K562 (cell line): Measurements from ENCODE around the gene LRRC57. TPM values are rescaled to one million over a fixed set of nuclear protein-coding genes. Genes with fewer than 3 reads are reported as not detected.

Source experiments
- ATAC-seq: fragments of 200-7000 bp; cut with Tn5 transposase; 3 replicates; pipeline ENCODE4 v1.9.1; 2020; ENCODE audit warnings: moderate library complexity
- BruUV-seq: library from RNA; stranded (reverse); fragments of 400-500 nt; replicated peaks from 2 replicates; lab custom pipeline; 2021; lab: Mats Ljungman, UMichigan
- CTCF ChIA-PET: fragments of 300-600 bp; formaldehyde crosslinking; extraction: SDS; loops from one replicate; lab custom pipeline; 2021; ENCODE audit warnings: low intra/inter-chr PET ratio; lab: Yijun Ruan, JAX
- POLR2A ChIA-PET: fragments of 300-600, 350-650 bp; sonication (Branson Sonifier 250); formaldehyde crosslinking; extraction: SDS; loops from one replicate; lab custom pipeline; 2021; ENCODE audit warnings: antibody characterized with exemption, inconsistent platforms; lab: Yijun Ruan, JAX
- DNase-seq, 4 experiments: peaks; one replicate each; pipeline versions ENCODE4 v3.0.0 to v3.0.0-alpha.2; 2011 to 2018; ENCODE audit warnings: low spot score in 3 of 4, mixed read lengths in 3 of 4; ENCODE audit errors: extremely low read depth in 1 of 4
- FAIRE-seq: peaks from 2 replicates; lab custom pipeline; 2011; peaks lifted over from hg19 to GRCh38; lab: Jason Lieb, UNC
- H2AFZ ChIP-seq: 2 replicates; pipeline ENCODE4 v1.6.0; 2011; ENCODE audit warnings: low read depth, low read length, control low read depth, inconsistent platforms
- H3K27ac ChIP-seq: fragments of 200-600 bp; 3 replicates; pipeline ENCODE4 v1.8.0; 2011; ENCODE audit warnings: low read depth, mild to moderate bottlenecking, control low read depth, inconsistent platforms, low read length, moderate library complexity, mixed read lengths; ENCODE audit errors: extremely low read depth
- H3K27me3 ChIP-seq, 2 experiments: fragments of 300-600 bp in 1 of 2; 2 replicates in 1 of 2; 3 replicates in 1 of 2; pipeline versions ENCODE4 v1.6.0 to v1.8.0; 2011; ENCODE audit warnings: inconsistent platforms in 2 of 2, low read length in 2 of 2, mild to moderate bottlenecking in 1 of 2, mixed read lengths in 1 of 2, moderate library complexity in 1 of 2; ENCODE audit not compliant: control insufficient read depth in 2 of 2, insufficient read depth in 2 of 2
- H3K36me3 ChIP-seq: fragments of 300-600 bp; 3 replicates; pipeline ENCODE4 v1.8.0; 2011; ENCODE audit warnings: mild to moderate bottlenecking, low read length, inconsistent platforms; ENCODE audit not compliant: control insufficient read depth, insufficient read depth
- H3K4me1 ChIP-seq, 2 experiments: fragments of 200-600 bp in 1 of 2; replicated peaks in 1 of 2; 2 replicates in 1 of 2; 3 replicates in 1 of 2; pipeline versions ENCODE4 v1.5.1 to v1.8.0; 2011; ENCODE audit warnings: inconsistent platforms in 2 of 2, low read length in 2 of 2, mild to moderate bottlenecking in 1 of 2, mixed read lengths in 1 of 2, moderate library complexity in 1 of 2; ENCODE audit not compliant: control insufficient read depth in 2 of 2, insufficient read depth in 2 of 2
- H3K4me2 ChIP-seq: 2 replicates; pipeline ENCODE4 v1.6.1; 2011; ENCODE audit warnings: low read length, control low read depth, inconsistent platforms, mixed read lengths; ENCODE audit not compliant: insufficient read depth
- H3K4me3 ChIP-seq: fragments of 200-600 bp; sonication (generic), shearing (Covaris generic); 2 replicates; pipeline ENCODE4 v1.5.1; 2016; ENCODE audit warnings: control low read depth, inconsistent platforms
- H3K79me2 ChIP-seq: fragments of 200-600 bp; 3 replicates; pipeline ENCODE4 v1.8.0; 2011; ENCODE audit warnings: low read length, inconsistent platforms; ENCODE audit not compliant: control insufficient read depth, insufficient read depth
- H3K9ac ChIP-seq, 2 experiments: 2 replicates each; pipeline versions ENCODE4 v1.6.0 to v1.6.1; 2011; ENCODE audit warnings: low read depth in 2 of 2, low read length in 2 of 2, control low read depth in 1 of 2, inconsistent platforms in 1 of 2, mild to moderate bottlenecking in 1 of 2, mixed read lengths in 1 of 2; ENCODE audit not compliant: insufficient read depth in 1 of 2
- H3K9me1 ChIP-seq: one replicate; pipeline ENCODE4 v1.6.0; 2011; ENCODE audit warnings: inconsistent platforms, mild to moderate bottlenecking, low read length, moderate library complexity; ENCODE audit not compliant: control insufficient read depth, insufficient read depth
- H3K9me3 ChIP-seq: replicated peaks from 2 replicates; pipeline ENCODE4 v1.5.1; 2011; ENCODE audit warnings: low read depth, low read length, inconsistent platforms; ENCODE audit not compliant: control insufficient read depth, insufficient read depth
- H4K20me1 ChIP-seq: replicated peaks from 2 replicates; pipeline ENCODE4 v1.6.1; 2011; ENCODE audit warnings: low read length, inconsistent platforms, mixed read lengths; ENCODE audit not compliant: control insufficient read depth, insufficient read depth
- ARNT ChIP-seq, 2 experiments: fragments of 450-650 bp; IDR thresholded peaks; 2 replicates each; pipeline ENCODE4 v1.6.1; 2016; ENCODE audit warnings: mild to moderate bottlenecking in 1 of 2
- BDP1 ChIP-seq: IDR thresholded peaks from 3 replicates; pipeline ENCODE4 v1.6.1; 2011; ENCODE audit not compliant: insufficient read length, insufficient read depth
- CREB3L1 ChIP-seq: fragments of 450-650 bp; IDR thresholded peaks from 2 replicates; pipeline ENCODE4 v1.6.1; 2014; ENCODE audit warnings: low read depth, mild to moderate bottlenecking, moderate library complexity, borderline replicate concordance
- E4F1 ChIP-seq: fragments of 250-450 bp; sonication (Bioruptor Pico); IDR thresholded peaks from 2 replicates; pipeline ENCODE4 v1.5.0; 2021; ENCODE audit warnings: mild to moderate bottlenecking, borderline replicate concordance
- EP300 ChIP-seq: IDR thresholded peaks from 2 replicates; pipeline ENCODE4 v1.6.1; 2012; ENCODE audit warnings: low read length, improper control_type of control experiment
- ETV1 ChIP-seq: fragments of 450-650 bp; conservative IDR thresholded peaks from 2 replicates; pipeline ENCODE4 v1.6.1; 2016; ENCODE audit warnings: missing genetic modification characterization, control low read depth, low read depth, missing compliant biosample characterization
- GABPA ChIP-seq: fragments of 200-800 bp; sonication (Bioruptor generic); conservative IDR thresholded peaks from 2 replicates; pipeline ENCODE4 v1.6.1; 2016; ENCODE audit warnings: low read depth, missing genetic modification characterization, missing compliant biosample characterization
- KAT7 ChIP-seq: sonication (generic); formaldehyde crosslinking; IDR thresholded peaks from 2 replicates; pipeline ENCODE4 v1.8.0; 2022; ENCODE audit warnings: missing genetic modification reagents, mild to moderate bottlenecking, borderline replicate concordance
- PHB ChIP-seq: fragments of 250-450 bp; sonication (Bioruptor Pico); IDR thresholded peaks from 2 replicates; pipeline ENCODE4 v1.5.0; 2021
- RBM15 ChIP-seq: fragments of 200-400 bp; formaldehyde crosslinking; IDR thresholded peaks from 2 replicates; pipeline ENCODE4 v1.6.1; 2018; ENCODE audit warnings: mild to moderate bottlenecking, low read length, moderate library complexity; ENCODE audit not compliant: insufficient read depth
- ZFX ChIP-seq: sonication (generic); formaldehyde crosslinking; IDR thresholded peaks from 2 replicates; pipeline ENCODE4 v1.8.0; 2022; ENCODE audit warnings: mild to moderate bottlenecking, missing genetic modification reagents, moderate library complexity
- ZNF592 ChIP-seq: fragments of 450-650 bp; IDR thresholded peaks from 2 replicates; pipeline ENCODE4 v1.6.1; 2017; ENCODE audit warnings: antibody characterized with exemption, mild to moderate bottlenecking
- WGBS: fragments of 100-300 bp; shearing (Covaris generic); methylation state at CpG from one replicate; pipeline ENCODE4 v1.1.6; 2016; ENCODE audit warnings: low coverage, mixed read lengths; ENCODE audit not compliant: insufficient coverage; ENCODE audit errors: missing lambda C conversion rate; 5-methylcytosine and 5-hydroxymethylcytosine counted together
- in situ Hi-C: fragments of 300-500 bp; cut with MboI; formaldehyde crosslinking; loops from 4 replicates; pipeline ENCODE4 v1.15.0; 2018; ENCODE audit warnings: inconsistent platforms, mixed read lengths
- intact Hi-C: fragments of 100-400 bp; cut with micrococcal nuclease; formaldehyde crosslinking; loops from 2 replicates; pipeline ENCODE4 v1.14.2; 2022
- polyA plus RNA-seq, 8 experiments: library from polyadenylated mRNA; depleted of rRNA in 4 of 8; stranded (reverse) in 5 of 8; unstranded in 3 of 8; fragments of >200 nt; fragmentation: Nextera tagmentation in 2 of 8; fragmentation: Illumina TruSeq in 1 of 8; extraction: Ambion mirVana in 2 of 8; extraction: Trizol in 1 of 8; gene quantifications; 2 replicates each; pipeline versions ENCODE4 v1.2.1 to v1.2.3, GENCODE V29; 2011 to 2014; ENCODE audit warnings: inconsistent platforms in 1 of 8, missing spikeins in 1 of 8
- total RNA-seq, 7 experiments: library from RNA; depleted of rRNA in 6 of 7; stranded (reverse); fragments of >200 nt in 6 of 7; fragmentation: Illumina TruSeq in 2 of 7; extraction: Trizol in 2 of 7; gene quantifications; 2 replicates each; pipeline versions ENCODE4 v1.2.1 to v1.2.3, GENCODE V29; 2011 to 2021; ENCODE audit warnings: low replicate concordance in 1 of 7

Gene LRRC57
- total and polyA plus RNA-seq, 9 of the 15 experiments (the other 6 are each of a cell fraction or from before 2014, with no cell fraction given): 3.9 to 20.4 (median 14.8) TPM

DNA sequence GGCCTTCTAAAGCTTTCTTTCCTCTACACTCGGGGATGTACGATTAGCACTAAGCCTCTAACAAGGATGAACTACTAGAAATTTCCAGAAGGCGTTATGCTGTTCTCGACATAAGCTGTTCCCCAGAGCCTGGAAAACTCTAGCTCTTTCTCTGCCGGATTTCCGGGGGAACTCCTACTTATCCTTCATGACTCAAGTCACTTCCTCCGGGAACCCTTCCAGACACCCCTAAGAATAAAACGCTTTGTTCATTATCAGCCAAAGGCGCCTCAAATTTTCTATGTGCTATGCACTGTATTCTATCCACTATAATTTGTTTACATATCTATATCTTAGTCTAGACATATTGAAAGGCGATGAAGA is 53.6 kb downstream of the LRRC57 start:
- 5% methylated on average over 10 of the region's 10 CpGs for WGBS
- POLR2A ChIA-PET: interaction anchor here (0.6 to 2.1 kb wide), 8 partner anchors 10 to 1569 kb away, joined by 3 to 13 read pairs (median 3); no protein-coding TSS in a partner anchor
- H3K36me3 ChIP-seq: peaks cover 6% of the 10 kb centered on the region; the same call in 1 of the 3 replicates
- H3K9ac ChIP-seq: peak overlapping the region in 1 of 2 experiments; percentile 87; a peak in 2 of 4 replicates
- no TSS peak for BruUV-seq
- intact Hi-C loops (loop anchor here (2.0 kb wide), 1 partner anchor 54 kb away; the partner anchor contains the start of genes HAUS2 and LRRC57), in situ Hi-C loops (no loop called here)
- H3K9me3 ChIP-seq: no peaks in the 10 kb centered on the region
- no peaks in the 10 kb centered on the region for H3K27me3 ChIP-seq
- peaks cover 47% of the 10 kb centered on the region for H3K79me2 ChIP-seq
- no peak for ATAC-seq
- FAIRE-seq: no peak
- H2AFZ ChIP-seq: peak overlapping the region; percentile 98
- H3K27ac ChIP-seq: peak overlapping the region; percentile 84
- peak overlapping the region; percentile 98 for H3K4me2 ChIP-seq
- no peaks in the 10 kb centered on the region for H3K9me1 ChIP-seq
- DNase-seq: peak in 2 of 4 experiments; percentile 12 to 46
- CTCF ChIA-PET: no interaction called here
- H4K20me1 ChIP-seq: no peaks in the 10 kb centered on the region
- peak overlapping the region; percentile 74 for H3K4me3 ChIP-seq
- peaks cover 14 to 28% of the 10 kb centered on the region in 2 experiments for H3K4me1 ChIP-seq
- TF ChIP-seq RBM15 (no peak), ZFX (CRISPR knock-in tag) (peak; percentile 22; the same call in 1 of the 2 replicates), EP300 (peak; percentile 34; the same call in 1 of the 2 replicates), CREB3L1 (peak; percentile 88; the same call in 1 of the 2 replicates), E4F1 (CRISPR knock-in tag) (no peak), ARNT (IDR thresholded peaks at IDR 0.05) (peak in 1 of 2 experiments; percentile 75; a peak in 1 of 4 replicates), PHB (CRISPR knock-in tag) (no peak), BDP1 (no peak), ETV1 (tag) (0 out of 2 replicates have a peak, but pooled peaks have one; percentile 16), ZNF592 (0 out of 2 replicates have a peak, but pooled peaks have one; percentile 39), KAT7 (CRISPR knock-in tag) (0 out of 2 replicates have a peak, but pooled peaks have one; percentile 64), GABPA (tag) (peak; percentile 82)
